Measurements from ENCODE around the gene LIME1.
A peak's percentile ranks its signal among the peaks of the same experiment; 100 is the strongest.

The LIME1 gene

GRCh38 chr20:63701051-63701328 lies 35.5 kb upstream of the LIME1 start:
- H3K27me3 ChIP-seq (replicated peaks; ENCODE audit: control insufficient read depth, insufficient read depth, low read length), result no peaks in the 10 kb centered on the region
- peaks cover 30% of the 10 kb centered on the region for H3K36me3 ChIP-seq (ENCODE audit: control insufficient read depth, insufficient read depth, low read length)
- no peak for TF ChIP-seq CTCF (IDR thresholded peaks at IDR 0.05; ENCODE audit: insufficient read depth, low read length, poor library complexity, severe bottlenecking)
- DNase-seq (ENCODE audit: extremely low read depth, insufficient read length), result no peak
- H3K4me3 ChIP-seq (replicated peaks; ENCODE audit: low read depth, low read length), result no peak overlapping the region

- no peaks in the 10 kb centered on the region for H3K27me3 ChIP-seq (replicated peaks; ENCODE audit: control insufficient read depth, insufficient read depth, low read length)
- H3K4me3 ChIP-seq (replicated peaks; ENCODE audit: low read depth, low read length), result no peak overlapping the region
- peaks cover 34% of the 10 kb centered on the region for H3K36me3 ChIP-seq (ENCODE audit: control insufficient read depth, insufficient read depth, low read length)
- DNase-seq (ENCODE audit: extremely low read depth, insufficient read length), result no peak
- TF ChIP-seq CTCF (IDR thresholded peaks at IDR 0.05; ENCODE audit: insufficient read depth, low read length, poor library complexity, severe bottlenecking), result no peak
Observed at GRCh38 chr20:63701329-63702035, 35.0 kb upstream of the LIME1 start.

- Histone ChIP-seq H3K27me3 (replicated peaks; ENCODE audit: control insufficient read depth, insufficient read depth, low read length) (no peaks in the 10 kb centered on the region), H3K36me3 (ENCODE audit: control insufficient read depth, insufficient read depth, low read length) (peaks cover 34% of the 10 kb centered on the region), H3K4me3 (replicated peaks; ENCODE audit: low read depth, low read length) (no peak overlapping the region)
- no peak for TF ChIP-seq CTCF (IDR thresholded peaks at IDR 0.05; ENCODE audit: insufficient read depth, low read length, poor library complexity, severe bottlenecking)
- DNase-seq (ENCODE audit: extremely low read depth, insufficient read length), result no peak
Observed at GRCh38 chr20:63702036-63702665, 34.3 kb upstream of the LIME1 start.

- H3K36me3 ChIP-seq (ENCODE audit: control insufficient read depth, insufficient read depth, low read length), result peaks cover 34% of the 10 kb centered on the region
- H3K4me3 ChIP-seq (replicated peaks; ENCODE audit: low read depth, low read length), result no peak overlapping the region
- peak; percentile 9 for DNase-seq (ENCODE audit: extremely low read depth, insufficient read length)
Observed at GRCh38 chr20:63702751-63703470, 33.6 kb upstream of the LIME1 start.

GRCh38 chr20:63703471-63703975 lies 32.9 kb upstream of the LIME1 start:
- Histone ChIP-seq H3K36me3 (ENCODE audit: control insufficient read depth, insufficient read depth, low read length) (peaks cover 34% of the 10 kb centered on the region), H3K27me3 (replicated peaks; ENCODE audit: control insufficient read depth, insufficient read depth, low read length) (no peaks in the 10 kb centered on the region), H3K4me3 (replicated peaks; ENCODE audit: low read depth, low read length) (no peak overlapping the region)
- TF ChIP-seq CTCF (IDR thresholded peaks at IDR 0.05; ENCODE audit: insufficient read depth, low read length, poor library complexity, severe bottlenecking), result no peak
- no peak for DNase-seq (ENCODE audit: extremely low read depth, insufficient read length)

More at GRCh38 chr20:63702751-63703470, 33.6 kb upstream of the LIME1 start:
- no peaks in the 10 kb centered on the region for H3K27me3 ChIP-seq (replicated peaks; ENCODE audit: control insufficient read depth, insufficient read depth, low read length)
- TF ChIP-seq CTCF (IDR thresholded peaks at IDR 0.05; ENCODE audit: insufficient read depth, low read length, poor library complexity, severe bottlenecking), result no peak
